Medulla oblongata (tissue), 1 donor: ENCODE data around the gene TANGO2.
"Not testable (repeated sequence)": the region's sequence is repeated elsewhere in the genome, so short reads cannot be mapped to it uniquely, and the experiment has no call there.

Experiments
- DNase-seq: peaks from one replicate; pipeline ENCODE4 v3.0.0-alpha.2; 2015; ENCODE audit errors: extremely low spot score

Gene TANGO2

DNA sequence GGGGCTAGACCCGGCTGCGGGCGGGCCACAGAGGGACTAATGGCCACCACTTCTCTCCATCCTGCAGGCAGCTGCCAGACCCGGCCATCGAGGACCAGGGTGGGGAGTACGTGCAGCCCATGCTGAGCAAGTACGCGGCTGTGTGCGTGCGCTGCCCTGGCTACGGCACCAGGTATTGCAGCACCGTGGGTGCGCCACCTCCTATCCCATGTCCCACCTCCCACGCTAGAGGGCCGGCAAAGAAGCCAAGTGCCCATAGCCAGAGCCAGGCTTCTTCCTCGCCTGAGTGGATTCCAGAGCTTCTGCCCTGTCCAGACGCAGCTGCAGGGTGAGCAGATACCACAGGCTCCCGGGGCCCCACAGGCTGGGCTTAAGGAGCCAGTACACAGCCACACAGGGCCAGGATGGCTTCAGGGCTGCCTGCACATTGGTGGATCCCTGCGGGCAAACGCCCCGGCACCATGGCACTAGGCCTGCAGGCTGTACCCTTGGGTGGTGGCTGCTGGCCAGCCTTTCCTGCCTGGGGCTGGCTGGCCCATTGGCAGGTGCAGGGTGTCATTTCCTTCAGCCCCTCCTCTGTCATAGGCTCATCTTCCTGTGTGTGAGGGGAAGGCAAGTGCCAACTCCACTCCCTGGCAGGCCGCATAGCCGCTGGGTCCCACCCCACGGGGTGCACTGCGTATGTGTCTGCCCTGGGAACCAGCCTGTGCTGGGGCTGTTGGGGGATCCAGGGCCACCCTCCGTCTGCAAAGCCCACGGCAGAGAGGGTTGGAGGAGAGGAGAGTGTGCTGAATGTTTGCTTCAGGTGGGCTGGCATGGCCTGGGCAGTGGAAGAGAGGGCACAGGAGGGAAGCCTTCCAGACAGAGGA lies 42.6 kb downstream of the TANGO2 start:
- no peak for DNase-seq

GRCh38 chr22:20064140-20064480 lies 43.2 kb downstream of the TANGO2 start:
- no peak for DNase-seq

DNA sequence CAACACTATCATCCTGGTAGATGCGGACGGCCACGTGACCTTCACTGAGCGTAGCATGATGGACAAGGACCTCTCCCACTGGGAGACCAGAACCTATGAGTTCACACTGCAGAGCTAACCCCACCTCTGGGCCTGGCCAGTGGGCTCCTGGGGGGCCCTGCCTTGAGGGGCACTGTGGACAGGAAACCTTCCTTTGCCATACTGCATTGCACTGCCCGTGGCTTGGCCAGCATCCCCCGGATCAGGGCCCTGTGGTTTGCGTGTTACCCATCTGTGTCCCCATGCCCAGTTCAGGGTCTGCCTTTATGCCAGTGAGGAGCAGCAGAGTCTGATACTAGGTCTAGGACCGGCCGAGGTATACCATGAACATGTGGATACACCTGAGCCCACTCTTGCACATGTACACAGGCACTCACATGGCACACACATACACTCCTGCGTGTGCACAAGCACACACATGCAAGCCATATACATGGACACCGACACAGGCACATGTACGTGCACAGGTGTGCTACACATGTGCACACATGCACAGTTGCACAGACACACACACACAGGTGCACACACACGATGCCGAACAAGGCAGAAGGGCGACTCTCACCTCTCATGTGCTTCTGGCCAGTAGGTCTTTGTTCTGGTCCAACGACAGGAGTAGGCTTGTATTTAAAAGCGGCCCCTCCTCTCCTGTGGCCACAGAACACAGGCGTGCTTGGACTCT lies 43.8 kb downstream of the TANGO2 start:
- no peak for DNase-seq

GRCh38 chr22:20065896-20066616 lies 45.1 kb downstream of the TANGO2 start:
- no peak for DNase-seq

DNA sequence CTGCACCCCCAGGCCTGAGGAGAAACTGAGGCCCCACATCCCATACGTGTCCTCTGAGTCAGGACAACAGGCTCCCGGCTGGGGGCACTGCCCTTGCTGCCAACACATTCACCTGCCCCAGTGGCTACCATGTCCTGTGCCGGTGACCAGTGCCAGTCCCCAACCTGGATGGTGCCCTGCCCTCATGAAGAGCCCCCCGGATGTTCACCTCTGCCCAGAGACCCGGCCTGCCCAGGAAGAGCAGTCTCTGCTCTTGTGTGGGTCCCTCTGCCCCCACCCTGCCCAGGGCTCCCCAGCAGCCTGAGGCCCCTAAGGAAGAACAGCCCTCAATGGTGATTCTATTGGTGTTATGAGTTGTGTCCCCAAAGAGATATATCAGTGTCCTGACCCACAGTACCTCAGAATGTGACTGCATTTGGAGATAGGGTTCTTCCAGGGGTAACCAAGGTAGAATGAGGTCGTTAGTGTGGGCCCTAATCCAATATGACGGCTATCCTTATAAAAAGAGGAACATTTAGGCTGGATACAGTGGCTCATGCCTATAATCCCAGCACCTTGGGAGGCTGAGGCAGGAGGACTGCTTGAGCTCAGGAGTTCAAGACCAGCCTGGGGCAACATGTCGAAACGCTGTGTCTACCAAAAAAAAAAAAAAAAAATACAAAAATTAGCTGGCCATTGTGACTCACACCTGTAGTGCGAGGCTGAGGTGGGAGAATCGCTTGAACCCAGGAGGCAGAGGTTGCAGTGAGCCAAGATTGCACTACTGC lies 45.9 kb downstream of the TANGO2 start:
- DNase-seq, result no peak

- DNase-seq, result not testable (repeated sequence)
These were observed 46.4 kb downstream of the TANGO2 start for GRCh38 chr22:20067384-20067682.

DNA sequence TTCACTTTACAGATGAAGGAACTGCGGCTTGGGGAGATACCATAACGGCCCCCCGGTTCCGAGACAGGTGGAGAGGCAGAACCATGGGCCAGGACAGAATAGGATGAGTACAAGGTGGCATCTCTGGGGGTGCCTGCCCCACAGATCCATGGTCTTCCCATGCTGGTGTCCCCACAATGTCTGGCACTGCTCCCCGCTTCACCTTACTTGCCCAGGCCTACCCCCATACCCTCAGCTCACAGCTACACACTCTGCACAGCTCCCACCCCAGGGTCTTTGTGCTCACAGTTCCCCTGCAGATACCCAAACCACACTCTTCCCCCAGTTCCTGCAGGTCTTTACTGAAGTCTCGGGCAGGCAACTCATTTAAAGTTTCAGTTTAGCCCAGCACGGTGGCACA lies 47.7 kb downstream of the TANGO2 start:
- DNase-seq, result no peak

DNA sequence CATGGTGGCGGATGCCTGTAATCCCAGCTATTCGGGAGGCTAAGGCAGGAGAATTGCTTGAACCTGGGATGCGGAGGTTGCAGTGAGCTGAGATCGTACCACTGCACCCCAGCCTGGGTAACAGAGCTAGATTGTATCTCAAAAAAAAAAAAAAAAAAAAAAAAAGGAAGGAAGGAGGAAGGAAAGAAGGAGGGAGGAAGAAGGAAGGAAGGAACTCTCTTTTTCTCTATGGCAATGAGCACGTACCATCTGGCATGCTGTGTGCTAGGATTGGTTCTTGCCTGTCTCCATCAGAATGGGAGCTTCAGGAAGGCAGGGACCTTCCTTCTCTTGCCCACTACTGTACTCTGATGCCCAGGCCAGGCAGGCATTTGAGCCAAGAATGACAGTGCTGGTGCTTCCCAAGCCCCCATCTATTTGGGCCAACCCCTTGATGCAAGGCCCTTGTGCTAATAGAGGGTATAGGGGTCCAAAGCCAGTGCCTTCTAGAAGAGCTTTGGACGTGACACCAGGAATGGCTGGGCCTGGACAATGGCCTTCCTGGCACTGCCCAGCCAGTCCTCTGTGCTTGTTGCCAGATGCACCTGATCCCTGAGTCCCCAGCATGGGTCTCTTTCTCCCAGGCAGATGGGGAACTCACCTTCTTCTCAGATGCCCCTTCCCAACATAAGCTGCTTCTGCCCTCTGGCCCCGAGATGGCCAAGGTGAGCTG lies 48.6 kb downstream of the TANGO2 start:
- DNase-seq, result no peak

GRCh38 chr22:20071524-20071972 lies 50.6 kb downstream of the TANGO2 start:
- DNase-seq, result no peak

GRCh38 chr22:20076627-20077172 lies 55.8 kb downstream of the TANGO2 start:
- DNase-seq, result no peak

DNA sequence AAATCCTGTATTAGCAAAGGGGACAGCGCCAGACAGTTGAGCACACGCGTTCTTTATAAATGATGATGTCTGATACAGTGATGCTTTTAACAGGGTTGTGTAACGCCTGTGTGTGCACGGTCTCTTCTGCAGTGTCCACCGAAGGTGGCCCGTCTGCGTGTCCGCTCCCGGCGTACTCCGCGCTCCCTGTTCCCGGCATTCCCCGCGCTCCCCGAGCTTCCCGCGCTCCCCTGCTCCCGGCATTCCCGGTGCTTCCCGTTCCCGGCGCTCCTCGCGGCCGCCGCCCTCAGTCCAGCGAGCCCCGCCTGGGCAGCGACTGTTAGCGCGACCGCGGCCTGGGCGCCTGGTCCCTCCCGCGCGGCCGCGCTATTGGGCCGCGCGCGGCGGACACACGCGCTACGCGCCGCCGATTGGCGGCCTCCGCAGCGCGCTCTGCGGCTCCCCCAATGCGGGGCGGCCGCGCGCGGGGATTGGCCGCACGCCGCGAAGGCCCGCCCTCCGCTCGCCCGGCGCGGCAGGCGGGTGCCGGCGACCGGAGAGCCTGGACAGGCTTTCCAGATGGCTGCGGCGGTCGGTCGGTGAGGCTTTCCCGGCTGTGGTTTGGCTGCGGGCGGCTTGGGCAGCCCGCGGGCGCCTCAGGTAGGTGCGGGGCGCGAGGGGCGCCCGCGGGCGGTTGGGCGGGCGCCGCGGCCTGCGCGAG lies 59.0 kb downstream of the TANGO2 start, which contains the start of gene DGCR8:
DGCR8 (plus strand) TSS at position 497 of the 700 bp plus-strand sequence. CDS start 5,723 bp downstream, outside the sequence.
- peak; percentile 96 for DNase-seq

DNA sequence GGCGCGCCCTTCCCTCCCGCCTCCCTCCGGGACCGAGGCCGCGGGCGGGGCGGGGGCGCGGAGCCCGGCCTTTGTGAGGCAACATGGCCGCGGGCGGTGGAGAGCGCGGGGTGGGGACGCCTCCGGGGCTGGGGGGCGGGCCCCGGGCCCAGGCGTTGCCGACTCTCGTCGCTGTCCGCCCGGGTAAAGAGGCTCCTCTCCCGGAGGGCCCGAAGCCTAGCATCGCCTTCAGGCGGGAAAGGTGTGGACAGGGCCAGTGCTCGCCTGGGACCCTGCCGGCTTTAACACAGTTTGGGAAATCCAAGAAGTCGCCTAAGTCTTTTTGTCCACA lies 59.5 kb downstream of the TANGO2 start:
- DNase-seq, result peak; percentile 48

DNA sequence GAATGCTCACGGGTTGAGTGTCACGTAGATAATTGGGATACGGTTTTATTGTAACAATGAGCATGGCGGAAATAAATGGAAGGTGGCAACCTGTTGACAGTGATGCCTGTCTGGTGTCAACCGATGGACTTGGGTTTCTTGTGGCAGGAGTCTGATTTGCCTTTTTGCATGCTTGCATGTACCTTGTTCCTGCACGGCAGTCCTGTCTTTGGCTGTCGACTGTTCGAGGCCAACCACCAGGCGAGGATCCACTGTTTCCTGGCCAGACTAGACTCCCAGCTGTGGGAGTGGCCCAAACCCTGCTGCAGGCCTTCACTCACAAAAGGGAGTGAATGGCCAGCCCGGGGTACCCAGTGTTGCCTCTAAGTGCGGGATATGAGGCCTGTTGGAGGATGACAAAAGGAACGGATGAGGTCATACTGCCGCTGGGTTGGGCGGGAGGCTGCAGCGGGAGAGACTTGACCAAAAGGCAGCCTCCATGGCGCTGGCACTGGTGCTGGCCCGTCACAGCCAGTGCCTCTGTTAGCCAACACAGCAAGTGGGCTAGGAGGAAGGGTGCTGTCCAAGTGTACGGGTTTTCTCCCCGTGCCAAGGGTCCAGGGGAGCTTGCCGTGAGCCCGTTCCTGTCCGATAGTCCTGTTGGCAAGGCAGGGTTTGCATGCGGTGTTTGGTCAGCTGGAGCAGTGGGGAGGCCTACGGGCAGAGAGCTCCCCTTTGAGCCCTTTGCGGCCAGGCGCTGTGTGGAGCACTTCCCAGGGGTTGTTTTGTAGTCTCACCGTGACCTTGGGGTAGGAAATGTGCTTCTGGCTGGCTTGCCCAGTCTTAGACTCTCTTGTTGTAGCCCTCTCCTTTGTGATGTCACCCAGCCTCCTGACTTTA lies 60.1 kb downstream of the TANGO2 start:
- DNase-seq, result peak; percentile 23

DNA sequence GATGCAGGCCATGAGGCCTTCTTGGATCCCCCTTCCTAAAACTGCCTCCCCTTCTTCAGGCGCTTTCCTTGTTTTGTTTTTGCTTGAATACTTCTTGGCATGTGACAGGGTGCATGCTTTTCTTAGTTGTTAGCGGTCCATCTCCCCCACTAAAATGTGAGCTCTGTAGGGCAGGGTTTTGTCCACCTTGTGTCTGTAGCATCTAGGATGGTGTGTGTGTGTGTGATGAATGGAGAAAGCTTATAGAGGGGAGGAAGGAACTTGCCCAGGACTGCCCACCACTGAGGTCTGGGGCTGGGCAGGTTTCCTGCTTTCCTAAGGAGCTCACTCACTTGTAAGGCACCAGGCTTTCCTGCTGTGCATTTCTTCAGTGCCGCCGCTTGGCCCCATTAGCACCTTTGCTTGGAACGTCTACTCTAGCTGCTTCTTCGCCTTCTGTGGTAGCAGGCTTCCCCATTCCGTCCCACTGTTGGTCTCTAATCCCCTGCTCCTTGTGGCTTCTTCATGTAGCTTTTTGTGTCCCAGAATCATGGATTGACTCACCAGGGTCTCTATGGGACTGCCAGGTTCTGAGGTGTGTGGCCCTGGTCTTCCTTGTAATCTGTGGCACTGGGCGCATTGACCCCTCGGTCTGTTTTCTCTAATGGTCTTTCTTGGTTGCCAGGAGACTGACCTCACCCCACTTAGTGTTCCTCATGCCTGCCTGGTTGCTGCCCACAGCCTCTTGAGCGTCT lies 62.4 kb downstream of the TANGO2 start:
- no peak for DNase-seq

- DNase-seq, result no peak
These were observed 63.1 kb downstream of the TANGO2 start for GRCh38 chr22:20083891-20084546.

DNA sequence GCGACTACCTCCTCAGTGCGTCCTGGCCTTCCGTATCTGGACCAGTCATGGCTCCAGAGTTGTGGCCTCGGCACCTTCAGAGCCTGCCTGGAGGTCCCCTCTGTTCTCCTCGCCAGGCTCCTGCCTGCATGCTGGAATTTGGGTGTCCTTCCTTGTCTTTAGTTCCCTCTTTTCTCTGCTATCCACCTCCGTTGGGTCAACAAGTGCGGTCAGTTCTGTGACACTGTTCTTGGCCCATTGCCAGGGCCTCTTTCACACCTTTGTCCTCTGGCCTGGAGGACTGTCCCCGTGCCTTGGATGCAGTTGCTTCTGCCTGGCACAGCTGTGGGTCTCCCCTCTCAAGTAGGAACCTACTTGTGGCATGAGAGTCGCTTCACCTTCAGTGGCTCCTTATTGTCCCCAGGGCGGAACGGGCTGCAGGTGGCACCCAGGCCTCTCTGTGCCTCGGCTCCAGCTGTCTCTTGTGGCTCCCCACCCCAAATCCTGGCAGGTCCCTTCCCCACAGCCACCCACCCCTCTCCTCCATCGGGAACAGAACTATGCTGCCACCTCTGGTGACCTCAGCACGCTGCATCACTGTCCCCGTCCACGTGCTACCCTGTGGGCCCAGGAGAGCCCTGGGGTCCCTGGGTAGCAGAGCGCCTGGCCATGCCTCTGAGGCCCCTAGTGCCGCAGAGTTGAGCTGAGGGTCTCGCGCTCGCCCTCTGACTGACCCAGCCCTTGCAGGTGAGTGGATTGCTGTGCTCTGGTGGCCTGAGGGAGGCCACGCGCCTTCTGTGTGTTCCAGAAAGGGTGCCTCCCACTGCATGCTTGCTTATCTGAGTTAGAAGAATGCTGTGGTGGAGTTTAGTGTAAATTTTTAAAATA lies 63.9 kb downstream of the TANGO2 start:
- DNase-seq, result no peak

DNA sequence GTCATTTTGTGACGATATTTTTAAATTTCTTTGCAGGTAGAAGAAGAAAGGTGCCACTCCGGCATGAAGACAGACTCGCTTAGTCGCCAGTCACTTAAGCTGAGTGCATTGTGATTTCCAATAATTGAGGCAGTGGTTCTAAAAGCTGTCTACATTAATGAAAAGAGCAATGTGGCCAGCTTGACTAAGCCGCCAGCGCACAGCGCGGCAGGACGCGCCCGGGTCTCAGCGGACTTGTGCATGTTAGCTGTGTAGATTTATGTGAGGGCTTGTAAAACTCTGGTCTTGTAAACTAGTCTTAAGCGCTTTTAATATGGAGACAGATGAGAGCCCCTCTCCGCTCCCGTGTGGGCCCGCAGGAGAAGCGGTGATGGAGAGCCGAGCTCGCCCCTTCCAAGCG lies 64.7 kb downstream of the TANGO2 start:
- DNase-seq, result no peak
